ENCODE results near the gene PREPL.

DNA sequence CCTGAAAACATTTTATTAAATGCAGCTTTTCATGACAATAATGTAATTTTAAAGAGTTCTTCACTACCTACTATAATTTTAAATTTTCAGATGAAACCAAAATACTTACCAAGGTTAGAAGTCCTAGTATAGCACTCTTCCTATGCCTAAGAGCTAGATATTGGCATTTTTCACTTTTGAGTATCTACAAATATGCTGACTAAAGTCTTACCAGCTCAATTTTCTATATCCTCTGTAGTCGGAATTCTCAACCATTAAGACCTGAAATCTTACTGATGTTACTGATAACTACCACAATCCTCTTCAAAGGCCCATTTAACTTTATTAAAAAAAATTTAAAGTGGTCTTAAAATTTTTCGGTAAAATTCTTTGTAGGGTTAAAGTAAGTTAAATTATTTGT, 32.0 kb downstream of the PREPL start:
- TF ChIP-seq, protein P1, sequence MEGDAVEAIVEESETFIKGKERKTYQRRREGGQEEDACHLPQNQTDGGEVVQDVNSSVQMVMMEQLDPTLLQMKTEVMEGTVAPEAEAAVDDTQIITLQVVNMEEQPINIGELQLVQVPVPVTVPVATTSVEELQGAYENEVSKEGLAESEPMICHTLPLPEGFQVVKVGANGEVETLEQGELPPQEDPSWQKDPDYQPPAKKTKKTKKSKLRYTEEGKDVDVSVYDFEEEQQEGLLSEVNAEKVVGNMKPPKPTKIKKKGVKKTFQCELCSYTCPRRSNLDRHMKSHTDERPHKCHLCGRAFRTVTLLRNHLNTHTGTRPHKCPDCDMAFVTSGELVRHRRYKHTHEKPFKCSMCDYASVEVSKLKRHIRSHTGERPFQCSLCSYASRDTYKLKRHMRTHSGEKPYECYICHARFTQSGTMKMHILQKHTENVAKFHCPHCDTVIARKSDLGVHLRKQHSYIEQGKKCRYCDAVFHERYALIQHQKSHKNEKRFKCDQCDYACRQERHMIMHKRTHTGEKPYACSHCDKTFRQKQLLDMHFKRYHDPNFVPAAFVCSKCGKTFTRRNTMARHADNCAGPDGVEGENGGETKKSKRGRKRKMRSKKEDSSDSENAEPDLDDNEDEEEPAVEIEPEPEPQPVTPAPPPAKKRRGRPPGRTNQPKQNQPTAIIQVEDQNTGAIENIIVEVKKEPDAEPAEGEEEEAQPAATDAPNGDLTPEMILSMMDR (conservative IDR thresholded peaks at IDR 0.05 in 1 of 2, IDR thresholded peaks at IDR 0.05 in 1 of 2; ENCODE audit: extremely low read depth in 1 of 2, insufficient read depth in 1 of 2, low read depth in 1 of 2, low read length in 2 of 2), result no peak
- no peak for TF ChIP-seq EZH2 (IDR thresholded peaks at IDR 0.05; ENCODE audit: borderline replicate concordance, low read length)

All from mammary epithelial cell (primary cell).